HG03280 (cell line): ENCODE results near the gene GAB1.

ENCODE experiments used
- ATAC-seq: cut with Tn5 transposase; IDR thresholded peaks from one replicate; pipeline ENCODE4 v1.9.1; 2021; ENCODE audit warnings: mild to moderate bottlenecking, moderate library complexity; ENCODE audit not compliant: unreplicated experiment

GAB1 gene

DNA sequence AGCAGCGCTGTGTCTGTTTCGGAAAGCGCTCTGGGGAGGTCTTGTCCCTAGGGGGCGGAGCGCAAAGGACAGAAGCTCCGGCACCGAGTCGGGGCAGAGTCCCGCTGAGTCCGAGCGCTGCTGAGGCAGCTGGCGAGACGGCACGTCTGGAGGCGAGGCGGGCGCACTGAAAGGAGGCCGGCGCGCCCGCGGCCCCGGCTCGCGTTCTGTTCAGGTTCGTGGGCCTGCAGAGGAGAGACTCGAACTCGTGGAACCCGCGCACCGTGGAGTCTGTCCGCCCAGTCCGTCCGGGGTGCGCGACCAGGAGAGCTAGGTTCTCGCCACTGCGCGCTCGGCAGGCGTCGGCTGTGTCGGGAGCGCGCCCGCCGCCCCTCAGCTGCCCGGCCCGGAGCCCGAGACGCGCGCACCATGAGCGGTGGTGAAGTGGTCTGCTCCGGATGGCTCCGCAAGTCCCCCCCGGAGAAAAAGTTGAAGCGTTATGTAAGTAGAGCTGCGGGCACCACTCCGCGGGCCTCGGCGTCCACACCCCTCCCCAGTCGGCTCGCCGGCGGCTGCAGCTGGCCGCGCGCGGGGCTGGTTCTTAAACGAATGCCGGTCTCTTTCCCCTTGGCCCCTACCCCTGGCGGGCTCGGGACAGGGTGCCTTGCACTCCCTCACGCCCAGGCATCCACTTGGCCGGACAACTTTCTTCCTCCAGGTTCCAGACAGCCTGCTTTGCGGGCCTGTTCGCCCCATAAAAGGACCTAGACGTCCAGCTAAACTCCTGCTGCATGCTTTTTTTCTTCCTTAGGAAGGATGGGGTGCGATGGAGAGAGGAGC, at the start of gene GAB1:
Gene GAB1 (plus strand): TSS at position 96 of the 819 bp plus-strand sequence. CDS start 313 bp downstream, at position 409.
- peak; percentile 75 for ATAC-seq

- ATAC-seq: no peak
Measured at GRCh38 chr4:143287572-143287923, 49.1 kb upstream of the GAB1 start.

GRCh38 chr4:143288171-143288570, 48.5 kb upstream of the GAB1 start:
- no peak for ATAC-seq

- ATAC-seq: no peak
Measured at GRCh38 chr4:143289370-143289769, 47.3 kb upstream of the GAB1 start.

DNA sequence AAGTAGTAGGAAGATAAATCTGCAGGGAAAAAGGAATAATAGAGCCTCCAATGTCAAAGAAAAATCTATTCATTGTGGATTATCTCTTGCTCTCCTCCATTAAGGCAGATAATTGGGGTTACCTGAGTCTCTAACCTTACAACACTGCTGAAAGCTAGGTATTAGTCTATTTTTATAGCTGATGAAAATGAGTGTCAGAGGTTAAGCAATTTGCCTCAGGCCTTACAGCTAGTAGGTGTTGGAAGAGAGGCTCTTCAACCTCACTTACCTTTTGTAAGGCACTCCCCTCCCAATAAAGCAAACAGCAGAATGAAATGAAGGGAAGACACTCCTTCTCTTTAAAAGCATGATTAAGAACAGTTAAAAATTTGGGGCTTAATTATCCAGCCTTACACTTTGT, 45.4 kb upstream of the GAB1 start:
- no peak for ATAC-seq

GRCh38 chr4:143292858-143293257, 43.8 kb upstream of the GAB1 start:
- no peak for ATAC-seq

- no peak for ATAC-seq
Measured at GRCh38 chr4:143294310-143294709, 42.4 kb upstream of the GAB1 start.

DNA sequence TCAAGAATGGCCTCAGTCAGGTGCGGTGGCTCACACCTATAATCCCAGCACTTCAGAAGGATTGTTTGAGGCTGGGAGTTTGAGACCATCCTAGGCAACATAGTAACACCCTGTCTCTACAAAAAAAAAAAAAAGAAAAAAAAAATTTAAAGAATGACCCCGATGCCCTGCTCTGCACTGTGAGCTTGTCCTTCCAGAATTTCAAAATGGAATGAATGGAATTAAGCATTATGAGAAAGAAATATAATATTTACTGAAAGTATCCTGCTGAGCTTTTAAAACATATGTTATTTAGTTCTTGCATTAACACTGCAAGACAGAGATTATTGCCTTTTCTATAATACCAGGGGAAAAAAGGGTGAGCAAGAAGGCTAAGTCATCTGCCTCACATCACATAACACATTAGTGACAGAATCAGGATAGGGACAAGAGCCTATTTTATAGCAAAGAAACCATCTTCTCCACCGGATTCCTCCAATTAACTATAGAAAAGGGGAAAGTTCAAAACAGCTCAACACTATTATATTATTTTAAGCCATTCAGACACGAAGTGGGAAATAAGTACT, 41.9 kb upstream of the GAB1 start:
- no peak for ATAC-seq

DNA sequence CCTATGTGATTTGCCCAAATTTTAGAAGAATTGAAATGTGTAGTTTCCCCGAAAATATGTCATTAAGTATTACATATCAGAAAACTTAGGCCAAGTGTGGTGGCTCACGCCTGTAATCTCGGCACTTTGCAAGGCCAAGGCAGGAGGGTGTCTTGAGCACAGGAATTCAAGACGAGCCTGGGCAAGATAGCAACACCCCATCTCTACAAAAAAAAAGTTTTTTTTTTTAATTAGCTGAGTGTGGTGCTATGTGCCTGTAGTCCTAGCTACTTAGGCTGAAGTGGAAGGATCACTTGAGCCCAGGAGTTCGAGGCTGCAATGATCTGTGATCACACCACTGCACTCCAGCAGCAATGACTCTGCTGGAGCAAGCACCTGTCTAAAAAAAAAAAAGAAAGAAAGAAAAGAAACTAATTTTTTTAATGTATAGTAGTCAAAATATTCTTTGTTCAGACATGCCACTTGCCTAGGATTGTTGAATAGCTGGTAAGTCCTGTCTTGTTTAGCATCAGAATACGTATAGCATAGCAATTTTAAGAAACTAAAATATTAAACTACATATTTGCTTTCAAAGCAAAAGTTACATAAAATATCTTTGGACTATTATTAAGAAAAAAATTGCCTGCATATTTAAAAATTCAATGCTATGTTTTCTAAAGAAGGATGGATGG, 40.1 kb upstream of the GAB1 start:
- ATAC-seq: no peak

- no peak for ATAC-seq
Measured at GRCh38 chr4:143300860-143301259, 35.8 kb upstream of the GAB1 start.

GRCh38 chr4:143302536-143302935, 34.1 kb upstream of the GAB1 start:
- no peak for ATAC-seq

DNA sequence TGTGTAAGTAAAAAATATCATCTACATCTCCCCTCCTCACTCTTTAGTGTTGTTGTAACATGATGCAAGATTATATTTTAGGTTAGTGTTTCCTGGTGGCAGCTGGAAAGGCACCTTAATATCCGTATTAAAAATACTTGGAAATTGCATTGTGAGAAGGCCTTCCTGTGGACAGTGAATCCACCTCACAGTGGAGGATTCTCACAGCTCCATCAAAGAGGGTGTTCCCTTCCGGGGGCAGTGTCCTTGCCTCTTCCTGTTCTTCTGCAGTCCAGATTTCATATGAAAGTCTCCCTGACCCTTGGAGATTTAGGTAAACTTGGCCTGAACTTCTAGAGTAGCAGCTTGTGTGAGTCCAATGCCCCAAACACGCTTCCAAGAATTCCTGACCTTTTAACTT, 29.9 kb upstream of the GAB1 start:
- ATAC-seq: no peak

DNA sequence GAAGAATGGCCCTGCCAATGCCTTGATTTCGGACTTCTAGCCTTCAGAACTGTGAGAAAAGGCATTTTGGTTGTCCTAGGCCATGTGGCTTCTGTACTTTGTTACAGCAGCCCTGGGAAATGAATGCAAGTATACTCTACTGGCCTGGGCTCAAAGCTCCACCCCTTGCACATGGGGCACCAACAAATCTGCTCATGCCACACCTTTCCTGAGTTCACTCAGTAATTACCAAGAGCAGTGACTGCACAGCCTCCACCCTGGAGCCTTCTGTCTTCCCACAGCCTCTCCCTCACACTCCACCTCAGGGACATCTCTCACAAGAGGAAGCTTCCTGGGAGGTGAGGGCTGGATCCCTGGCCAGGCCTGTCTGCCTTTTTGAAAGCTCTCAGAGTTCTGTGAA, 29.1 kb upstream of the GAB1 start:
- no peak for ATAC-seq

DNA sequence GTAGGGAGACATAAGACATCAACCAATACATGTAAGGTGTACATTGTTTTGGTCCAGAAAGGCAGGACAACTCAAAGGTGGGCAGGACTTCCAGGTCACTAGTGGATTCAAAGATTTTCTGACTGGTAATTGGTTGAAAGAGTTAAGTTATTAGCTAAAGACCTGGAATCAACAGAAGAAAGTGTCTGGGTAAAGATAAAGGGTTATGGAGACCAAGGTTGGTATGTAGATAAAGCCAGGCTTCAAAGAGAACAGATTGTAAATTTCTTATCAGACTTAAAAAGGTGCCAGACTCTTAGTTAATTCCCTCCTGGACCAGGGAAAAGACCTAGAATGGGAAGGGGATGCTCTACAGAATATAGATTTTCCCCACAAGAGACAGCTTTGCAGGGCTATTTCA, 28.3 kb upstream of the GAB1 start:
- ATAC-seq: no peak

DNA sequence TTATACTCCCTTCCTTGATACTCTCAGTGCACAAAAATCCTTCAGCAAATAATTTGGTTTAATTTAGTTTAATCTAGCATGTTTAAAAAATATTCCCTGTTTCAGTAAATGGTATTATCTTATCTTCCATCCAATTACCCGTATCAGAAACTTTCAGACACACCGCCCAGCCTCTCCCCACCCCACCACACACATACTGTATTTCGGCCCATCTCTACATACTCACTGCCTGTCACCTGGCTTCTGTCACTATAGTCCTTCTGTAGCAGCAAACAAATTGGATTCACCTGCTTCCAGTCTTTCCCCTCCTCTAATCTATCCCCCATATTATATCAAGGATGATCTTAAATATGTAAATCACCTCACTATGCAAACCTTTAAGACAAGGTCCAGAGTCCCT, 24.8 kb upstream of the GAB1 start:
- no peak for ATAC-seq

DNA sequence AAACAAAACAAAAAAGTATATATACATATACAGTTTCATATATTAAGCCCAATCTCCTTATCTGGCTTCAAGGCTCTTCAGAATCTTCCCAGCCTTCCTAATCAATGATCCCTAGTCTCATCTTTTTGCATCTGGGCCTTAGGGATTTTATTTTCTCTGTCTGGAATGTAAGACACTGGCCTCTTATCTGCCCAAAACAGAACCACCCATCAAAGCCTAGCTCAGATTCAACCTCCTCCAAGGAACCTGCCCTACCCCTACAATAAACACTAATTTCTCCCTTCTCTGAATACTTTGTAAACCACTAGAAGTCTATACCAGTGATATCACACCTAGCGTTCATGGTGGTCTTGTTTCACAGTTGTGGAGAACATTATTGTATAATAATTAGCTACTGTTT, 23.2 kb upstream of the GAB1 start:
- ATAC-seq: no peak

- ATAC-seq: no peak
Measured at GRCh38 chr4:143313996-143314395, 22.7 kb upstream of the GAB1 start.

DNA sequence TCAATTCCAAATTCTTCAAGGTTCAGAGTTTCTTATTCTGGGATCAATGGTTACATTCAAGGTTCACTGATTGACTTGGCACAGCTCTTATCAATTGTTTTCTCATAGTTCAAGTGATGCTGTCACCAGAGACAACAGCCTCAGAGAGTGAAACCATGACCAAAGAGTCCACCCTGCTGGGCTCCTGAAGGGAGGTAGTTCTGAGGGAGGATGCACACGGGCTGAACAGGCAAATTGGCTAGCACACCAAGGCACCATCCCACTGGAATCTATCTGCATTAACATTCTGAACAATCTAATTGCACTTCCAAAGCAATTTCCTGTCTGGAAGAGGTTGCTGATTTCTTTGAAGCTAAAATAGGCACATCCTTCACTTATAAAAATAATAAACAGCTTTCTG, 16.6 kb upstream of the GAB1 start:
- ATAC-seq: no peak

- ATAC-seq: no peak
Measured at GRCh38 chr4:143326735-143327134, 9.9 kb upstream of the GAB1 start.

DNA sequence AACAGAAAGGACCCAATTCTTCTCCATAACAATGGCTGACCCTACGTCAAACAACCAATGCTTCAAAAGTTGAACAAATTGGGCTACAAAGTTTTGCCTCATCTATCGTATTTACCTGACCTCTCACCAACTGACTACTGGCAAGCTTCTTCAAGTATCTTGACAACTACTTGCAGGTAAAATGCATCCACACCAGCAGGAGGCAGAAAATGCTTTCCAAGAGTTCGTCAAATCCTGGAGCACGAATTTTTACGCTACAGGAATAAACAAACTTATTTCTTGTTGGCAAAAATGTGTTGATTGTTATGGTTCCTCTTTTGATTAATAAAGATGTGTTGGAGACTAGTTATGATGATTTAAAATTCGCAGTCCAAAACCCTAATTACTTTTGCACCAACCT, 6.7 kb upstream of the GAB1 start:
- ATAC-seq: no peak

GRCh38 chr4:143335979-143336780, 496 bp upstream of the GAB1 start:
- peak; percentile 47 for ATAC-seq
